ENCODE data around the gene TPD52L3.

TPD52L3 gene

GRCh38 chr9:6354072-6354686 is 26.0 kb downstream of the TPD52L3 start:
- H3K4me3 ChIP-seq (ENCODE audit: low read depth in 1 of 5, low read length in 5 of 5) = no peak overlapping the region
- H3K27ac ChIP-seq (ENCODE audit: low read depth, low read length) = no peak overlapping the region
- no peaks in the 10 kb centered on the region for H3K4me1 ChIP-seq (ENCODE audit: control insufficient read depth in 5 of 5, insufficient read depth in 5 of 5, low read length in 5 of 5)
- H3K9ac ChIP-seq (ENCODE audit: low read length in 5 of 5) = no peak overlapping the region
- H3K9me3 ChIP-seq (ENCODE audit: control insufficient read depth in 5 of 5, low read length in 5 of 5) = no peaks in the 10 kb centered on the region
- no peaks in the 10 kb centered on the region for H3K27me3 ChIP-seq (ENCODE audit: control insufficient read depth in 5 of 5, insufficient read depth in 4 of 5, low read length in 5 of 5)
- no peaks in the 10 kb centered on the region for H3K36me3 ChIP-seq (ENCODE audit: control insufficient read depth in 5 of 5, insufficient read depth in 5 of 5, low read length in 5 of 5)

- Histone ChIP-seq H3K36me3 (ENCODE audit: control insufficient read depth in 5 of 5, insufficient read depth in 5 of 5, low read length in 5 of 5) (no peaks in the 10 kb centered on the region), H3K9me3 (ENCODE audit: control insufficient read depth in 5 of 5, low read length in 5 of 5) (no peaks in the 10 kb centered on the region), H3K27me3 (ENCODE audit: control insufficient read depth in 5 of 5, insufficient read depth in 4 of 5, low read length in 5 of 5) (no peaks in the 10 kb centered on the region), H3K4me1 (ENCODE audit: control insufficient read depth in 5 of 5, insufficient read depth in 5 of 5, low read length in 5 of 5) (no peaks in the 10 kb centered on the region), H3K9ac (ENCODE audit: low read length in 5 of 5) (no peak overlapping the region), H3K27ac (ENCODE audit: low read depth, low read length) (no peak overlapping the region), H3K4me3 (ENCODE audit: low read depth in 1 of 5, low read length in 5 of 5) (no peak overlapping the region)
These were observed 27.6 kb downstream of the TPD52L3 start for GRCh38 chr9:6355728-6356127.

- Histone ChIP-seq H3K4me3 (ENCODE audit: low read depth in 1 of 5, low read length in 5 of 5) (no peak overlapping the region), H3K9me3 (ENCODE audit: control insufficient read depth in 5 of 5, low read length in 5 of 5) (no peaks in the 10 kb centered on the region), H3K27me3 (ENCODE audit: control insufficient read depth in 5 of 5, insufficient read depth in 4 of 5, low read length in 5 of 5) (no peaks in the 10 kb centered on the region), H3K27ac (ENCODE audit: low read depth, low read length) (no peak overlapping the region), H3K9ac (ENCODE audit: low read length in 5 of 5) (no peak overlapping the region), H3K36me3 (ENCODE audit: control insufficient read depth in 5 of 5, insufficient read depth in 5 of 5, low read length in 5 of 5) (no peaks in the 10 kb centered on the region), H3K4me1 (ENCODE audit: control insufficient read depth in 5 of 5, insufficient read depth in 5 of 5, low read length in 5 of 5) (no peaks in the 10 kb centered on the region)
These were observed 28.3 kb downstream of the TPD52L3 start for GRCh38 chr9:6356441-6356840.

- H3K4me3 ChIP-seq (ENCODE audit: low read depth in 1 of 5, low read length in 5 of 5) = no peak overlapping the region
- no peak overlapping the region for H3K9ac ChIP-seq (ENCODE audit: low read length in 5 of 5)
- H3K27ac ChIP-seq (ENCODE audit: low read depth, low read length) = no peak overlapping the region
- H3K9me3 ChIP-seq (ENCODE audit: control insufficient read depth in 5 of 5, low read length in 5 of 5) = no peaks in the 10 kb centered on the region
- H3K27me3 ChIP-seq (ENCODE audit: control insufficient read depth in 5 of 5, insufficient read depth in 4 of 5, low read length in 5 of 5) = no peaks in the 10 kb centered on the region
- no peaks in the 10 kb centered on the region for H3K4me1 ChIP-seq (ENCODE audit: control insufficient read depth in 5 of 5, insufficient read depth in 5 of 5, low read length in 5 of 5)
- H3K36me3 ChIP-seq (ENCODE audit: control insufficient read depth in 5 of 5, insufficient read depth in 5 of 5, low read length in 5 of 5) = no peaks in the 10 kb centered on the region
These were observed 28.7 kb downstream of the TPD52L3 start for GRCh38 chr9:6356904-6357303.

- Histone ChIP-seq H3K27ac (ENCODE audit: low read depth, low read length) (no peak overlapping the region), H3K9me3 (ENCODE audit: control insufficient read depth in 5 of 5, low read length in 5 of 5) (peaks cover 0 to 4% (median 0%) of the 10 kb centered on the region in 5 donors), H3K36me3 (ENCODE audit: control insufficient read depth in 5 of 5, insufficient read depth in 5 of 5, low read length in 5 of 5) (no peaks in the 10 kb centered on the region), H3K4me1 (ENCODE audit: control insufficient read depth in 5 of 5, insufficient read depth in 5 of 5, low read length in 5 of 5) (no peaks in the 10 kb centered on the region), H3K4me3 (ENCODE audit: low read depth in 1 of 5, low read length in 5 of 5) (no peak overlapping the region), H3K9ac (ENCODE audit: low read length in 5 of 5) (no peak overlapping the region), H3K27me3 (ENCODE audit: control insufficient read depth in 5 of 5, insufficient read depth in 4 of 5, low read length in 5 of 5) (no peaks in the 10 kb centered on the region)
These were observed 39.1 kb downstream of the TPD52L3 start for GRCh38 chr9:6367128-6367890.

DNA sequence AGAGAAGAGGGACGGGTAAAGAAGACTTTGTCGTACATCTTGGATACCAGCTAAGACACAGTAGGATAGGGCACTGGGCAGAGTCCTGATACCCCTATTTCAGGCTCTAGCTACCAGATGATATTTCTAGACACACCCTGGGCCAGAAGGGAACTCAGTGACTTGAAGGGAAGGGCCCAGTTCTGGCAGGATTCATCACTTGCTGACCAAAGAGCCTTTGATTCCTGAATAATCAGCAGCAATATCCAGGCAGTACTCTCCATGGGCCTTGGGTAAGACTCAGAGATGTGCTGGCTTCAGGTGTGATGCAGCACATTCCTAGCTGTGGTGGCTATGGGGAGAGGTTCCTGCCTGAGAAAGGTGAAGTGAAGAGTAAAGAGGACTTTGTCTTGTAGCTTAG is 40.7 kb downstream of the TPD52L3 start:
- H3K9ac ChIP-seq (ENCODE audit: low read length in 5 of 5) = no peak overlapping the region
- peaks cover 0 to 4% (median 0%) of the 10 kb centered on the region in 5 donors for H3K9me3 ChIP-seq (ENCODE audit: control insufficient read depth in 5 of 5, low read length in 5 of 5)
- no peaks in the 10 kb centered on the region for H3K4me1 ChIP-seq (ENCODE audit: control insufficient read depth in 5 of 5, insufficient read depth in 5 of 5, low read length in 5 of 5)
- no peaks in the 10 kb centered on the region for H3K27me3 ChIP-seq (ENCODE audit: control insufficient read depth in 5 of 5, insufficient read depth in 4 of 5, low read length in 5 of 5)
- no peak overlapping the region for H3K4me3 ChIP-seq (ENCODE audit: low read depth in 1 of 5, low read length in 5 of 5)
- H3K36me3 ChIP-seq (ENCODE audit: control insufficient read depth in 5 of 5, insufficient read depth in 5 of 5, low read length in 5 of 5) = no peaks in the 10 kb centered on the region
- H3K27ac ChIP-seq (ENCODE audit: low read depth, low read length) = no peak overlapping the region
